Measurements from ENCODE around the gene ADAM12. TPM values are rescaled to one million over a fixed set of nuclear protein-coding genes. Genes with fewer than 3 reads are reported as not detected.
"Not testable (repeated sequence)": the region's sequence is repeated elsewhere in the genome, so short reads cannot be mapped to it uniquely, and the experiment has no call there.

ADAM12 gene
- total RNA-seq, 2 experiments from 2014 or later = 0.60 to 1.6 TPM

GRCh38 chr10:126259760-126260479 lies 128.4 kb downstream of the ADAM12 start:
- DNase-seq (no peak), ATAC-seq (no peak)
- no peaks in the 10 kb centered on the region for H3K9me3 Mint-ChIP-seq (ENCODE audit: insufficient read depth)
- H3K4me1 Mint-ChIP-seq (ENCODE audit: low read depth) = no peaks in the 10 kb centered on the region
- H3K27ac Mint-ChIP-seq = no peak overlapping the region
- ChIA-PET CTCF (no interaction called here), POLR2A (no interaction called here)
- H3K4me3 Mint-ChIP-seq = no peak overlapping the region
- no peaks in the 10 kb centered on the region for H3K36me3 Mint-ChIP-seq (ENCODE audit: low read depth)
- no peaks in the 10 kb centered on the region for H3K27me3 Mint-ChIP-seq (ENCODE audit: low read depth)

GRCh38 chr10:126256864-126257263 lies 131.4 kb downstream of the ADAM12 start:
- Mint-ChIP-seq H3K9me3 (ENCODE audit: insufficient read depth) (no peaks in the 10 kb centered on the region), H3K27me3 (ENCODE audit: low read depth) (no peaks in the 10 kb centered on the region), H3K4me1 (ENCODE audit: low read depth) (no peaks in the 10 kb centered on the region), H3K27ac (no peak overlapping the region), H3K4me3 (no peak overlapping the region), H3K36me3 (ENCODE audit: low read depth) (no peaks in the 10 kb centered on the region)
- ATAC-seq (no peak), DNase-seq (no peak)
- ChIA-PET CTCF (no interaction called here), POLR2A (no interaction called here)

GRCh38 chr10:126255313-126255712 lies 133.0 kb downstream of the ADAM12 start:
- no peaks in the 10 kb centered on the region for H3K9me3 Mint-ChIP-seq (ENCODE audit: insufficient read depth)
- DNase-seq (no peak), ATAC-seq (no peak)
- H3K27me3 Mint-ChIP-seq (ENCODE audit: low read depth) = no peaks in the 10 kb centered on the region
- no peaks in the 10 kb centered on the region for H3K4me1 Mint-ChIP-seq (ENCODE audit: low read depth)
- no peak overlapping the region for H3K4me3 Mint-ChIP-seq
- POLR2A ChIA-PET = no interaction called here
- CTCF ChIA-PET = no interaction called here
- no peaks in the 10 kb centered on the region for H3K36me3 Mint-ChIP-seq (ENCODE audit: low read depth)
- no peak overlapping the region for H3K27ac Mint-ChIP-seq

- Mint-ChIP-seq H3K4me1 (ENCODE audit: low read depth) (no peaks in the 10 kb centered on the region), H3K9me3 (ENCODE audit: insufficient read depth) (no peaks in the 10 kb centered on the region), H3K4me3 (no peak overlapping the region), H3K27ac (no peak overlapping the region), H3K36me3 (ENCODE audit: low read depth) (no peaks in the 10 kb centered on the region), H3K27me3 (ENCODE audit: low read depth) (no peaks in the 10 kb centered on the region)
- ATAC-seq = no peak
- ChIA-PET POLR2A (interaction anchor here (0.6 kb wide), 1 partner anchor 1585 kb away, joined by 3 read pairs; no protein-coding TSS in a partner anchor), CTCF (no interaction called here)
- DNase-seq = no peak
These were observed 134.7 kb downstream of the ADAM12 start for GRCh38 chr10:126253611-126253998.

GRCh38 chr10:126252884-126253610 lies 135.2 kb downstream of the ADAM12 start:
- CTCF ChIA-PET = no interaction called here
- DNase-seq (no peak), ATAC-seq (no peak)
- H3K4me3 Mint-ChIP-seq = no peak overlapping the region
- H3K4me1 Mint-ChIP-seq (ENCODE audit: low read depth) = no peaks in the 10 kb centered on the region
- no peaks in the 10 kb centered on the region for H3K27me3 Mint-ChIP-seq (ENCODE audit: low read depth)
- H3K27ac Mint-ChIP-seq = no peak overlapping the region
- POLR2A ChIA-PET = interaction anchor here (0.6 kb wide), 1 partner anchor 1585 kb away, joined by 3 read pairs; no protein-coding TSS in a partner anchor
- no peaks in the 10 kb centered on the region for H3K36me3 Mint-ChIP-seq (ENCODE audit: low read depth)
- no peaks in the 10 kb centered on the region for H3K9me3 Mint-ChIP-seq (ENCODE audit: insufficient read depth)

- H3K27me3 Mint-ChIP-seq (ENCODE audit: low read depth) = no peaks in the 10 kb centered on the region
These were observed 136.4 kb downstream of the ADAM12 start for GRCh38 chr10:126251778-126252407.

GRCh38 chr10:126250527-126251310 lies 137.6 kb downstream of the ADAM12 start:
- POLR2A ChIA-PET = no interaction called here
- DNase-seq (no peak), ATAC-seq (no peak)
- H3K27ac Mint-ChIP-seq = no peak overlapping the region
- H3K4me3 Mint-ChIP-seq = no peak overlapping the region
- H3K27me3 Mint-ChIP-seq (ENCODE audit: low read depth) = no peaks in the 10 kb centered on the region
- H3K36me3 Mint-ChIP-seq (ENCODE audit: low read depth) = no peaks in the 10 kb centered on the region
- CTCF ChIA-PET = no interaction called here
- no peaks in the 10 kb centered on the region for H3K4me1 Mint-ChIP-seq (ENCODE audit: low read depth)
- no peaks in the 10 kb centered on the region for H3K9me3 Mint-ChIP-seq (ENCODE audit: insufficient read depth)

More at GRCh38 chr10:126251778-126252407, 136.4 kb downstream of the ADAM12 start:
- H3K4me3 Mint-ChIP-seq = no peak overlapping the region
- H3K4me1 Mint-ChIP-seq (ENCODE audit: low read depth) = no peaks in the 10 kb centered on the region
- no peak for DNase-seq
- H3K27ac Mint-ChIP-seq = no peak overlapping the region
- POLR2A ChIA-PET = no interaction called here
- H3K36me3 Mint-ChIP-seq (ENCODE audit: low read depth) = no peaks in the 10 kb centered on the region
- no peaks in the 10 kb centered on the region for H3K9me3 Mint-ChIP-seq (ENCODE audit: insufficient read depth)
- no peak for ATAC-seq
- CTCF ChIA-PET = no interaction called here

GRCh38 chr10:126250045-126250444 lies 138.2 kb downstream of the ADAM12 start:
- no peaks in the 10 kb centered on the region for H3K4me1 Mint-ChIP-seq (ENCODE audit: low read depth)
- H3K9me3 Mint-ChIP-seq (ENCODE audit: insufficient read depth) = no peaks in the 10 kb centered on the region
- DNase-seq (no peak), ATAC-seq (no peak)
- H3K27me3 Mint-ChIP-seq (ENCODE audit: low read depth) = no peaks in the 10 kb centered on the region
- CTCF ChIA-PET = no interaction called here
- H3K36me3 Mint-ChIP-seq (ENCODE audit: low read depth) = no peaks in the 10 kb centered on the region
- POLR2A ChIA-PET = no interaction called here
- no peak overlapping the region for H3K27ac Mint-ChIP-seq
- no peak overlapping the region for H3K4me3 Mint-ChIP-seq

- H3K36me3 Mint-ChIP-seq (ENCODE audit: low read depth) = no peaks in the 10 kb centered on the region
- H3K4me1 Mint-ChIP-seq (ENCODE audit: low read depth) = no peaks in the 10 kb centered on the region
- H3K9me3 Mint-ChIP-seq (ENCODE audit: insufficient read depth) = no peaks in the 10 kb centered on the region
- ChIA-PET CTCF (no interaction called here), POLR2A (no interaction called here)
- ATAC-seq (no peak), DNase-seq (no peak)
- no peak overlapping the region for H3K4me3 Mint-ChIP-seq
- H3K27ac Mint-ChIP-seq = no peak overlapping the region
- no peaks in the 10 kb centered on the region for H3K27me3 Mint-ChIP-seq (ENCODE audit: low read depth)
These were observed 140.8 kb downstream of the ADAM12 start for GRCh38 chr10:126247446-126247975.

- H3K9me3 Mint-ChIP-seq (ENCODE audit: insufficient read depth); ATAC-seq; POLR2A ChIA-PET; DNase-seq; H3K4me1 Mint-ChIP-seq (ENCODE audit: low read depth); H3K36me3 Mint-ChIP-seq (ENCODE audit: low read depth); H3K4me3 Mint-ChIP-seq; H3K27me3 Mint-ChIP-seq (ENCODE audit: low read depth); H3K27ac Mint-ChIP-seq; CTCF ChIA-PET: not testable (repeated sequence)
These were observed 141.9 kb downstream of the ADAM12 start for GRCh38 chr10:126246396-126246795.

GRCh38 chr10:126245501-126245900 lies 142.8 kb downstream of the ADAM12 start:
- no peaks in the 10 kb centered on the region for H3K27me3 Mint-ChIP-seq (ENCODE audit: low read depth)
- no peaks in the 10 kb centered on the region for H3K4me1 Mint-ChIP-seq (ENCODE audit: low read depth)
- POLR2A ChIA-PET = no interaction called here
- CTCF ChIA-PET = no interaction called here
- H3K36me3 Mint-ChIP-seq (ENCODE audit: low read depth) = no peaks in the 10 kb centered on the region
- no peak for ATAC-seq
- no peaks in the 10 kb centered on the region for H3K9me3 Mint-ChIP-seq (ENCODE audit: insufficient read depth)
- DNase-seq = no peak
- no peak overlapping the region for H3K27ac Mint-ChIP-seq
- H3K4me3 Mint-ChIP-seq = no peak overlapping the region

- Mint-ChIP-seq H3K36me3 (ENCODE audit: low read depth) (no peaks in the 10 kb centered on the region), H3K27ac (no peak overlapping the region), H3K9me3 (ENCODE audit: insufficient read depth) (no peaks in the 10 kb centered on the region), H3K4me3 (no peak overlapping the region), H3K4me1 (ENCODE audit: low read depth) (no peaks in the 10 kb centered on the region), H3K27me3 (ENCODE audit: low read depth) (no peaks in the 10 kb centered on the region)
- ATAC-seq (no peak), DNase-seq (no peak)
- ChIA-PET POLR2A (no interaction called here), CTCF (no interaction called here)
These were observed 144.3 kb downstream of the ADAM12 start for GRCh38 chr10:126243971-126244370.

All from activated CD8-positive, alpha-beta T cell treated with anti-CD3 and anti-CD28 coated beads, Interleukin-2, amount 10 ng/mL, durations not matched to agents 7 days and 5 days (primary cell).